Stimulated activated CD4-positive, alpha-beta T cell treated with anti-CD3 and anti-CD28 coated beads, Interleukin-1b, Interleukin-23, amount 100 ng/mL, for 48 hours (primary cell): ENCODE data around the gene CLEC18C.
"Not testable (repeated sequence)": the region's sequence is repeated elsewhere in the genome, so short reads cannot be mapped to it uniquely, and the experiment has no call there.

Source experiments
- DNase-seq: peaks from one replicate; pipeline ENCODE4 v3.0.0-alpha.2; 2020

CLEC18C gene

DNA sequence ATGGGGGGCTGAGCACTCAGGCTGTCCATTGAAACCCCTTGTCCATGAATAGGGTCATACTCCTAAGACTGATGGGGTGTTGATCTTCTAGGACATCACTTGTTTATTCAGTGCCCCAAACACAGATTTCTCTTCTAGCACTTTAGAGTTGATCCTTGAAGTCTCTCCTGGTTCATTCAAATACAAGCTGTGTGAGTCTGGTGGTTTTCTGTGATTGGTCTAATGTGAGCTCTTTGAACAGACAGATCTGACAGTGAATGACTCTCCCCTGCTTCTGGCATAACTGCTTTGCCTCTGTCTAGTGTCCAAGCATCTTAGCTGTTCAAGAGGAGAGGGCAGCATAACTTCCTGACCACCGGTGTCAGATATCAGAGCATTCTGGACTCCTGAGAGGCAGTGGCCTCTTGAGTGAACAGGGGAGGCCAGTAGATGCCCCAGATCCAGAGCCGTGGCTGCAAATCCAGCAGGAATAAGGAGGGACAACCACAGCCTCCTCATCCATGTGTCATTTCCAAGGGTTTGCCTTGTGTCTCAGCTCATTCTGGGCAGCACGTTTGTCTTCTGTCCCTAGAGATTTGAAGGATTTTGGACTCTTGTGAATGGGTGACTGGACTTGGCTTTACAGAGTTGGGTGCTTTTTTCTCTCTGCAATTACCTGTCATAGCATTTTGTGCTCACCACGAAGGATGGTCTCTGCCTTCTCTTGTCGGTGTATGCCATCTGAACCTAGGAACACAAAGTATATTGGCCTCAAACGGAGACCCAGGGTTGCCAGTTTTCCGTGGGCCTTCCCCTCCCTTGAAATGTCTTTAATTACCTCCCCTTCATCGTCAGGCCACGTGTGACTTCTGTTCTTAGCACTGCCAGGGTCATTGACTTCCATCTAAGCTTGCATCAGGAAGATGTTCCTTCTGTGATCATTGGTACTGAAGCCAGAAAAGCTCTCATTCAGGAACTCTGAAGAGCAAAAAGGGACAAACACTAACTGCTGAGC lies 13.9 kb upstream of the CLEC18C start:
- no peak for DNase-seq

GRCh38 chr16:70160388-70160787 lies 13.2 kb upstream of the CLEC18C start:
- no peak for DNase-seq

GRCh38 chr16:70160821-70161220 lies 12.8 kb upstream of the CLEC18C start:
- DNase-seq, result no peak

DNA sequence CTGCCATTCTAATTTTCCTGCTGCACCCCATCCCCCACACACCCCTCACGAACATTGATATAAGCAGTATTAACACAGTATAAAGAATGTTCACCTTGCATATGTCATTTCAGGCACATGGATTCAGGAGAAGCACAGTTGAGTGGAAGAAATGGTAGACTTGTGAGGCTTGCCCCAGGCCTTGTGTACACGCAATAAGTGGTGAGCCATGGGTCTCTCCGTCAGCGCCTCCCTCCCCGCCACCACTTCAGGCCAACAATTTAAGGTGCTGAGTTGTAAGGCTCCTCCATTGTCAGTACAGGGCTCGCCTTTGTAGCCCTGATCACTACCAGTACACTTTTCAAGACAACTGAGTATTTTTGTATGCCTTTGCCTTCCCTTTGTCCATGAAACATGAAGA lies 12.2 kb upstream of the CLEC18C start:
- DNase-seq, result no peak

- no peak for DNase-seq
These were observed 11.5 kb upstream of the CLEC18C start for GRCh38 chr16:70162041-70162451.

- DNase-seq, result no peak
These were observed 10.0 kb upstream of the CLEC18C start for GRCh38 chr16:70163596-70163995.

- DNase-seq, result not testable (repeated sequence)
These were observed 6.9 kb upstream of the CLEC18C start for GRCh38 chr16:70166688-70167087.

DNA sequence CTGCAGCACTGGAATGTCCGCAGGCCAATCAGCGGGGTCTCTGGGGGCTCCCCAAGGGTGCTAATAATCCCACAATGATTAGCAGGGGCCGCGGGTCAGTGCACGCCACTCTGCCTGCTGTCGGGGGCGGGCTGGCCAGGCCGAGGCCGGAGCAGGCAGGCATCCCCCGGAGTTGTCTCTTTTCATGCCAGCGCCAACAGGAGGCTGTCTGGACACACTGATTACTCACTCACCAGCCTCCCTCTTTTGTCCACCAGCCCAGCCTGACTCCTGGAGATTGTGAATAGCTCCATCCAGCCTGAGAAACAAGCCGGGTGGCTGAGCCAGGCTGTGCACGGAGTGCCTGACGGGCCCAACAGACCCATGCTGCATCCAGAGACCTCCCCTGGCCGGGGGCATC lies 329 bp downstream of the CLEC18C start:
- DNase-seq, result not testable (repeated sequence)

GRCh38 chr16:70174387-70174932 lies 873 bp downstream of the CLEC18C start:
- not testable (repeated sequence) for DNase-seq

GRCh38 chr16:70187858-70188607 lies 14.4 kb downstream of the CLEC18C start:
- not testable (repeated sequence) for DNase-seq

- DNase-seq, result not testable (repeated sequence)
These were observed 15.0 kb downstream of the CLEC18C start for GRCh38 chr16:70188608-70188915.

- not testable (repeated sequence) for DNase-seq
These were observed 17.0 kb downstream of the CLEC18C start for GRCh38 chr16:70190574-70190973.

DNA sequence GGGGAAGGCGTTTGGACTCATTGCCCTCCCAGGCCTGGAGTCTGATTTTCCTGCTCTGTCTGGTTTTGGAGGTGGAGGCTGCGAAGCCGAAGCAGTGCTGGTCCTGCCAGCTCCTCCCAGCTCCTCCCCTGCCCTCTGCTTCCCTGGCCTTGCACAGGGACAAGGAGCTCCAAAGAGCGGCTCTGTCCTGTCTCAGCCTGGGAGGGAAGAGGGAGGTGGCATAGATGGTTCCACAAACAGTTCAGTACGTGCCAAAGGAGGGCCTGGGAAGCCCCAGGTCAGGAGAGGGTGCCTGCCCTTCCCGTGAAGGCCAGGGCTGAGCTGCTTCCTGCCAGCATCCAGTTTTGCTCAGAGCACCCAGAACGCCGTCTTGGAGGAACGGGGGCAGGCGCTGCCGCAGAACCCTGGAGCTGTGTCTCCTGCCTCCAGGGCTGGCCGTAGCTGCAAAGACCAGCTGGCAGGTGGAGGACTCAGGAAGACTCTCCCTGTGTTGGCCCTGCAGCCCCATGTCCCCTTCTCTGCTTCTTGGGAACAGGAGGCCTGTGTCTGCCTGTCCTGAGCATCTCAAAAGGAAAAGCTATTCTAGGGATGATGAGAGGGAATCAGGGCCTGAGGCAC lies 23.2 kb downstream of the CLEC18C start:
- DNase-seq, result not testable (repeated sequence)

DNA sequence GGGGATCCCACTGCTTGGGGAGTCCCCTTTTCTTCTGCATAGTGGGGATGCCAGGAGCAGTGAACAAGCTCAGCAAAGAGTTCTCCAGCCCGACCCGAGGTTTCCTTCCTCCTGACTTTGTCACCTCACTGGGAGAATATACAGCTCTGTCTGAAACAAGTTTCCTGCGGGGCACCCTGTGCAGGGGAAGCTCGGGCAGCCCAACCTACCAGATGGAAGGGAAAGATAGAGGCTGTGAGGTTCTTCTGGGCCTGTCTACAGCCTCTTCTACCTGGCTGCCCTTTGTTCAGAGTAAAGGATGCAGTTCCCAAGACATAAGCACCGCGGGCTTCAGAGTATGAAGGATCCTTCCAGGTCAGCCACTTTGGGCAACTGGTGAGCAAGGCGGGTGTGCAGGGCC lies 24.0 kb downstream of the CLEC18C start:
- not testable (repeated sequence) for DNase-seq

DNA sequence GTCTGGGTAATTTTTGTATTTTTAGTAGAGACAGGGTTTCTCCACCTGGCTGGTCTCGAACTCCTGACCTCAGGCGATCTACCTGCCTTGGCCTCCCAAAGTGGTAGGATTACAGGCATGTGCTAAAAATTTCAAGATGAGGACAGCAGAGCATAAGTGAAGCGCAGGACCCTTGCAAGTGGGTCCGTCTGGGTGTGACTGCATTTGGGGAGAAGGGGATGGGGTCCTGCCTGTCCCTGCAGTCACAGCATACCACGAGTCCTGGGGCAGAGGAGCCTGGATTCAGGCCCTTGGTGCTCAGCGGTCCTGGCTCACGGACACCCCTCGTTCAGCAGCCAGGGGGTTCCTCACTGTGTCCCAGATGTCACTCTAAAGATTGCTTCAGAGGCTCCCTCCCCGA lies 24.6 kb downstream of the CLEC18C start:
- DNase-seq, result not testable (repeated sequence)

DNA sequence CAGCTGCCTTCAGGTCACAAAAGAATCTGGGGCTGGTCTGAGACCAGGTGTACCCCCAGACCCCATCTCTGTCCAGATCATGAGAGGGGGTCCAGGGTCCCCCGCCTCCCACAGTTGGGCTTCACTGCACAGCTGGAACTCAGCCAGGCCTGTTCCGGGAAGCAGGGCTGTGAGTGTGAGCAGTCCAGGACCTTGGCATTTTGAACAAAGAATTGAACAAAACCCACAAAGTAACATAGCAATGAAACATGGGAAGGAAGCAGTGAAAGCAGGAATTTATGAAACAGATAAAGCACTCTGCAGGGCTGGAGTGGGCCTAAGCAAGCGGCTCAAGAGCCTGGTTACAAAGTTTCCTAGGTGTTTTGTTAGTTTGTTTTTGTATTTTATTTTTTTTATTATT lies 25.1 kb downstream of the CLEC18C start:
- not testable (repeated sequence) for DNase-seq

- not testable (repeated sequence) for DNase-seq
These were observed 25.6 kb downstream of the CLEC18C start for GRCh38 chr16:70199170-70199569.

DNA sequence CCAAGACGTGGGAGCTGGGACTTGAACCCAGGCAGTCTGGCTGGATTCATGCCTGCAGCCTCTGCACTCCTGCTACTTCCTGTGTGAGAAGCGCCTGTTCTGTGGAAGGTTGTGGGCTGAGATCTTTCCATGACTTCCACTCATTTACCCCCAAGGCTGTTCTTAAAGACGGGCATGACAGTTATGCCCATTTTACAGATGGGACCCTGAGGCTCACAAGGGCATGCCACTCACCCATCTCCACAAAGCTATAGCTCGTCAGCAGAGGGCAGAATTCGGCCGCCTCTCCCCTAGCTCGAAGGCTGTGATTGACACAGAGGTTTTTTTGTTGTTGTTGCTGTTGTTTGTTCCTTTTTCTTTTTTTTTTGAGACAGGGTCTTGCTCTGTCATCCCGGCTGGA lies 26.5 kb downstream of the CLEC18C start:
- DNase-seq, result not testable (repeated sequence)

DNA sequence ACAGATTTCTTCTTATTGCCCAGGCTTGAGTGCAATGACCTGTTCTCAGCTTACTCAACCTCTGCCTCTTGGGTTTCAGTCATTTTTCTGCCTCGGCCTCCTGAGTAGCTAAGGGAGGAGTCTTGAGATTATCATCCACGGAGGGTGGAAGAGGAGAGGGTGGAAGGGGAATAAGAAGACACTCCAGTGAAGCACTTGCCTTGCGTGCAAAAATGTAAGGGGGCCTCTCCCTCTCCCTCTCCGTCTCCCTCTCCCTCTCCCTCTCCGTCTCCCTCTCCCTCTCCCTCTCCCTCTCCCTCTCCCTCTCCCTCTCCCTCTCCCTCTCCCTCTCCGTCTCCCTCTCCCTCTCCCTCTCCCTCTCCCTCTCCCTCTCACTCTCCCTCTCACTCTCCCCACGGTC lies 29.9 kb downstream of the CLEC18C start:
- not testable (repeated sequence) for DNase-seq

GRCh38 chr16:70204010-70204409 lies 30.4 kb downstream of the CLEC18C start:
- not testable (repeated sequence) for DNase-seq

GRCh38 chr16:70204668-70205405 lies 31.2 kb downstream of the CLEC18C start:
- DNase-seq, result not testable (repeated sequence)

DNA sequence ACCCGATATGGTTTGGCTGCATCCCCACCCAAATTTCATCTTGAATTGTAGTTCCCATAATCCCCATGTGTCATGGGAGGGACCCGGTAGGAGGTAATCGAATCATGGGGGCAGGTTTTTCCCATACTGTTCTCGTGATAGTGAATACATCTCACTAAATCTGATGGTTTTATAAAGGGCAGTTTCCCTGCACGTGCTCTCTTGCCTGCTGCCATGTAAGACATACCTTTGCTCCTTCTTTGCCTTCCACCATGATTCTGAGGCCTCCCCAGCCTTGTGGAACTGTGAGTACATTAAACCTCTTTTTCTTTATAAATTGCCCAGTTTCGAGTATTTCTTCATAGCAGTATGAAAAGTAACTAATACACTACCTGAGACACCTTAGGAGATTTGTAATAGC lies 32.8 kb downstream of the CLEC18C start:
- DNase-seq, result not testable (repeated sequence)
